Dermis microvascular lymphatic vessel endothelial cell (primary cell): Measurements from ENCODE around the gene FRRS1L. TPM values are rescaled to one million over a fixed set of nuclear protein-coding genes. Genes with fewer than 3 reads are reported as not detected.

ENCODE experiments used
- DNase-seq, 2 donors: peaks; one replicate each; pipeline versions ENCODE4 v3.0.0 to v3.0.0-alpha.2; 2010; ENCODE audit warnings: low read depth in 2 of 2
- total RNA-seq: library from RNA; depleted of rRNA; stranded (reverse); fragments of >200 nt; gene quantifications from 2 replicates; pipeline ENCODE4 v1.2.1, GENCODE V29; 2014

The FRRS1L gene
- total RNA-seq, 1 donor from 2014 or later = under 0.01 TPM

DNA sequence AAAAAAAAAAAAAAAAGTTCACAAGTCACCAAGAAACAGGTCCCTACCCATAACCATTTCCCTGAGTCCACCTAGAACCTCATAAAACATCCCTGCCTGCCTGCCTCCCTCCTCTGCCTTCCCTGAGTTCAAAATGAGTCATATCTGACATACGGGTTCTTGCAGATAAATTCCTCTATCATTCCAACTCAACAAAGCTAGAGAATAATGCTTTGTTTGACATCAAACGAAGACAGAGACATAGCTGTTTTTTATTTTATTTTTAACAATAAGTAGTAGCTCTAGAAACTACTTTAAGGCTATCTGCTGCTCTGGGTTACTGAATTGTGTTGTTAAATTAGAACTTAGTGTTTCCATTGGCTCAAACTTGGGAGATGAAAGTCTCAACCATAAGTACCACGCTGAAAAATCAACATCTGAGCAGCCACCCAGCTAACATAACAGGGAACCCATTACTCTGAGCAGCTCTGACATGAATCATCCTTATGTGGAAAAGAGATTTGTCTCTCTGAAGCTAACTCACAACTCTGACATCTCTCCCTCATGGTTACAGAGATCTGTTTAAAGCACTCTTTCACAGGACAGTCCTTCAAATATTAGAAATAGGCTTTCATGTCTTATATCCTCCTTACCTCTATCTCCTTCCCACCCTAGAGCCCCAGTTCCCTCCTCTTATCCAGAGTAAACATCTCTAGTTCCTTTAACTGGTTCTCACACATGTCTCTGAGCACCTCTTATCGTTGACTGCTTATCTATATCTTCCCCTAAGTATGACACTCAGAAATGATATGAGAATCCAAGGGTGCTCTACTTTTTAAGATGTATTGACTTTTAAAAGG, 59.4 kb downstream of the FRRS1L start:
- peak in 1 of 2 donors; percentile 74 for DNase-seq

DNA sequence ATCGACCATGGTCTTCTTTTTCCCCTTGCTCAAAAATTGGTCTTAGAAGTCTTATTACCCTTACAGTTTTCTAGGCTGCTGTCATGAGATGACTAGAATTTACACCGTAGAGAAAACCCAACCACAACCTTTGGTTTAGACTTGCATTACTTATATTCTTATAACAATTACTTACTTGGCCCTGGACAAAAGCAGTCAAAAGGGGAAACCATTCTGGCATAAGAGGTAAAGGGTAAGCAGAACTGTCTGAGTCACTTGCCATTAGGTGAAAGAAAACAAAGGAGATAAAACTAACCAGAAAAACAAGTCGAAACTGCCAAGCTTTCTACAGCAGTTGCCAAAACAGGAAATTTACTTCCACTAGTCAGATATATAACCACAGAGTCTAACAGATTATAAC, 65.2 kb downstream of the FRRS1L start:
- peak; percentile 71 to 93 for DNase-seq

DNA sequence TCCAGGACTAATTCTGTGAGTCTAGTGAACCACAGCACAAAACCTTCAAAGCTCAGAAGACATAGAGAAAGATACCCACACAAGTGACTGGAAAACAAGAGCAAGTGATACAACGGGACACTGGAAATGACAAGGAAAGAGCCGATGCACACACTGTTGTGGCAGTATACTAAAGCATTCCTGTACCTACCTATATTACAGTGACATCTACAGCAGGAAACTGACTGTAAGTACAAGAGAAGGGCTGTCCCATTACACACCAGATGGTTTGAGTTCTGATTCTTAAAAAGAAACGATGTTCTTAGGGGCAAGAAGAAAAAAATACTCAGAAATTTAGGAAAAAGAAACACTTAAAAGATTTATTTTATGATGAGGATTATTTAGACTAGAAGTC, 65.8 kb downstream of the FRRS1L start:
- peak in 1 of 2 donors; percentile 23 for DNase-seq

DNA sequence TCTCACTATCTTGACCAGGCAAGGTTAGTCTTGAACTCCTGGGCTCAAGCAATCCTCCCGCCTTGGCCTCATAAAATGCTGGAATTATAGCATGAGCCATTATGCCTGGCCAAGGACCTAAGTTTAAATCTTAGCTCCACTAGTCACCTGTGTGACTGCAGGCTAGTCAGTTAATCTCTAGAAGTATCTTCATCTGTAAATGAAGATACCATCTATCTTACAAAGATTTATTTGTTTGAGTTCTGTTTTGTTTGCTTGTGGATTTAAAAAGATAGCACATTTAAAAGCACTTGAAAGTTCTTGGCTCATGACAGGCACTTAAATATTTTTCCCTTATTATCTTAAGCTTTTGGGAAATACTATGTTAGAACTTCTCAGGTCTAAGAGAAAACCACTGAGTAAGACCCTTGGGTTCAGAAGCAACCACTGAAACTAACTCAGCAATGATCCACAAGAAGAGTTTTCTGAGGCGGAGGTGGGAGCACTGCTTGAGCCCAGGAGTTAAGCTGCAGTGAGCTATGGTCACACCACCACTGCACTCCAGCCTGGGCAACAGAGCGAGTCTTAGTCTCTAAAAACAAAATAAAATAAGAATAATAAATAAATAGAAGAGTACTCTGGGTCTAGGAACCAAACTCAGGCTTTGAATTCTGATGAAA, 66.4 kb downstream of the FRRS1L start:
- DNase-seq = no peak

DNA sequence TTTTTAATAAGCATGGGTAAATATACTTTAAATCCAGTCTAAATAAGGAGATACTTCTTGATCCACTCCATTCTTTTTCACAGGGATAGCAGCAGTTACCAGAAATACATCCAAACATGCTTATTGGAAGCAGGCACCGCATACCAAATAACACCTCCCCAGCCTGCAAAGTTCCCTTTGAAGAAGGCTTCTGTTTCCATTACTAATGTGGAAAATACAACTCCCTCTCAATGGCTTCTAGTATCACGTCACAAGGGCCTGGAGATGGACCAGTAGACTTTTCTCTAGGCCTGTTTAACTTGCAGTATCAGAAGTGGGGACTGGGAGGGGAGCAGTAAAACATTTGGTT, 68.1 kb downstream of the FRRS1L start:
- no peak for DNase-seq

DNA sequence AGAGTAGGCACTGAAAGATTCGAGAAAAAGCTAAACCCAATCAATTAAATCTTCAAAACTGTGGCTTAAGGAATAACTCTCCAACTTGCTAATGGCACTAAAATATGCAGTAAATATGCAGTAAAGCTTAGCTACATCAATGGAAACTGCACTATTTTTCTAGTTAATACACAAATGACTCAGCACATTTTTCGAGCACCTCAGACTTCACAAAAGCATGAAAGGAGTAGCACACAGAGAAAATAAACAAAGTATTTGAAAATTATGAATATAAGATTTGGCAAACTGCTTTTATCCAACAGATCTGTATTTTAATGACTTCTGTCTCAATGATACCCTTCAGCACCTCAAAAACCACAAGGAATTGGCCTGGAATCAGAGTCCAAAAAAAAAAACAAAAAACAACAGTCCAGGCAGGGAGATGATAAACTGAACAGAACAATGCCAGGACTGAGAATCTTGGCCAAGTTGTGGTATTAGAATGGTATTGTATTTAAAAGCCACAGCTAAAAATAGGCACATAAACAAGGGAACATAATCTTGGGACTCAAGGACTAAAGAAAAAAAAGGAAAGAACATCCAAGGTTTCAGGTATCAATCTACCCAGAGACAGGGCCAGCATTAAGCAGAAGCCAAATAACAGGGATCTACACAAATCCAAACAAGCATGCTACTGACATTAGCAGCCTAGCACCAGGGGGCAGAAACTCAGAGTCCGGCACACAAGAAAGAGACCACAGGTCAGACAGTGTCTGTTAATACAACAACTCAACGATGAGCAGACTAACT, 68.7 kb downstream of the FRRS1L start:
- DNase-seq = peak; percentile 63 to 94

DNA sequence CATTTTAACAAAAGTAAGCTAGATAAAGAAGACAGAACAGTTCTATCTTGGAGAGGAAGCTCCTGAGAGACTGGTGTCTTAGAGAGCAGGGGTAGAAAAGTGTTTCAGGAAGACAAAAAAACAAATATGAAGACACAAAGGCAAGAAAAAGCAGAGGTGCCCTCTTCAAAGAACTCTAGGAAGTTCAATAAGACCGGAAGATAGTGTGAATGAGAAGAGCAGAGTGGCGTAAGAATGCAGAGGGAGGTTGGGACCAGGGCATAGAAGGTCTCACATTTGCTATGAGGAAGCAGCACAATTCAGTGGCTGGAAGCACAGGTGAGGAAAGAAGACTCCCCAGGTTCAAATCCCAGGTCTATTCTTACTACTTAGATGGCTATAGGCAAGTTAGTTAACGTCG, 69.9 kb downstream of the FRRS1L start:
- no peak for DNase-seq

DNA sequence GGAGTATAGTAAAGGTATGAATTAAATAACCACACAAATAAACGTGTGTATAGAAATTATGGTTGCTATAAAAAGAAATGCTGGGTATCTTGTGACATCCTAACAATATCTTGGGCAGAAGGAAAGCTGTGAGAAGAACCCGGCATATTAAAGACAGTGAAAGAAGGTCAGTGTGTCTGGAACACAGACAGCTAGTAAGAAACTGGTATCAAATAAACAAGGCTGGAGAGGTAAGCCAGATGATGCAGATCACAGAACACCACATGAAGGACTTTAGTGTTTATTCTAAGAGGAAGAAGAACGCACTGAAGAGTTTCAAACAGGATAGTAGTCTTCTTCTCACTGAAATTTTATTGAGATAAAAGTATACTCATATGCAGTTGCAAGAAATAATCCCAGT, 71.7 kb downstream of the FRRS1L start:
- no peak for DNase-seq

DNA sequence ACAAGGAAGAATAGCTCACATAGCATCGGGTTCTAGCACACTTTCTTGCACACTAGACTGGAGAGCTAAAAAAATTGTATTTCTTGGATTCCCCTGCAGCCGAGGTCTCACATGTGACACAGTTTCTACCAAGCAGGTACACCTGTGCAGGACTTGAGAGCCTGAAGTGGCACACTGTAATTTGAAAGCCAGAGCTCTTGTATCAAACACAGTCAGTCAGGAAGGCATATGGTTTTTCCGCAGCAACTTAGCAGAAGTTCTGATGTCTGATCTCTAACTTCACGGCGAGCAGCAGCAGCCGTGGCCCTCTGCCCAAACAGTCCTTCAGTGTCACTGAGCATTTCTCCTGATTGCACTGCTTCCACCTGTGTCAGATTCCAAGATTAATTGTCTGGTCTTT, 72.8 kb downstream of the FRRS1L start:
- DNase-seq = no peak

DNA sequence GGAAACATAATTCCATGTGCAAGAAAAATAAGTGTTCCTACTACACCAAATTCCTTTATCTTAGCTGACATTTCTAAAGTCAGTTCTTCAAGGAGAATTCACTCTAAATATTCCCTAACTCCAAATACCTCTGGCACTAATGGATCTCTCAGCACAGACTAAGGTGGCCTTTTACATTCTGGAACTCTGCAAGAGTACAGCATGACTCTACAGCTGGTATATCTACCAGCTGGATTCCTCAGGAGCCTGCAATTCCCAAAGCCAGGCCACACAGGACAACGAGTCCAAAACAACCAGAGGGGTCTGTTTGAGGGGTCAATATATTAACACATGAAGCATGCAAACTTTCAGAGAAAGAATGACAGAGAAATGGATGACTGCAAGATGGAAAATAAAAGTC, 74.5 kb downstream of the FRRS1L start:
- no peak for DNase-seq

DNA sequence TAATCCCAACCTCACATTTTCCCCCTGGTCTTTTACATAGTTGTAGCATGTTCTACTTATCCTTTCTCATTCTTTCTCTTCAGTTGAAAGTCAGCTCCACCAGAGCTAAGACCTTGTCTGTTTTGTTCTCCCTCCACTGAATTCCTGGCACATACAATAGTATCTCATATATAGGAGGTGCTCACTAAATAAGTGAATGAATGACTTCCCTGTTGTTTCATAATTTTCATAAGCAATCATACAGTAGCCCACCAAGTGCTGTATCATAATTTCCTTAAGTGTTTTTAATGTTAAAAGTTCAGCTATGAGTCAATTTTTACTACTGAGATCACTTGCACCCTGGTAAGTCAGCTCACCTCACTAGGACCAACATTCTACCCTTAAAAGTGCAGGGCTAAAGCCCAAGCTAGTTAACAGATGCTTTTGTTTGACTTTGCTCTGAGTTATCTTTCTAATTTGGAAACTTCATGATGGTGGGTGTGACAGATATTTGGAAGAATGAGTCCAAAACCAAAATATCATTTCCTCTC, 74.9 kb downstream of the FRRS1L start:
- no peak for DNase-seq

DNA sequence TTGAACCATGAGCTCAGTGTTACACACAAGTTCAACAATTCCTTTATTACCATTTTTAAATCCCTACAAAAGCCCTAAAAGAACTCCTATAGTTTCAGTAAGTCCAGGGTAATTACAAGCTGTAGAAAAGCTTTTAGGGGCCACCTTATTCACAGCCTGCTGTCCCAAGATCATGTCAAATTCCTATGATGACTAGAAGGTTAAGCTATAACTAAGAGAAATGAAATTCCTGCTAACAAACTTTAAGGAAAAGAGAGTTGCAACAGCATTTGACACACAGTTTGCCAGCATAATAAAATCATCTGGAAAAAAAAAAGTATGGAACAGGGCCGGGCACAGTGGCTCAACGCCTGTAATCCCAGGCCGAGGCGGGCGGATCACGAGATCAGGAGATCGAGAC, 78.8 kb downstream of the FRRS1L start:
- no peak for DNase-seq

DNA sequence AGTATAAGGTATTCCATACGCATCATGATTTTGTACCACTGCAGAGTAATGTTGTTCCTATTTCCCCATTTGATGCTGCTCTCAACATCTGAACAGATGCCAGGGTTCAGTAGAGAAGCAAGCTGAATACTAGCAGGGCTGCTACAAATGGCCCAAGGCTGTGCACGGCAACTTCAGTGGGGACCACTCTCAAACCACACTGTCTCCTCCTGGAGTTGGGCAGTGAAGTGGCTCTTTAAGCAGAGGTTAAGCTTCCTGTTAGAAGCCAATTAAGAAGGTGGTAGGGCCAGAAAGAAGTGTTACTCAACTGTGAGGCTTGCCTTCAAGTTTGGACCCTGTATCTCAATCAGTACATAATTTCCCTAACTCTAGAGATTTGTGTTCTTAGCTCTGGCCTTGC, 79.3 kb downstream of the FRRS1L start:
- DNase-seq = no peak

DNA sequence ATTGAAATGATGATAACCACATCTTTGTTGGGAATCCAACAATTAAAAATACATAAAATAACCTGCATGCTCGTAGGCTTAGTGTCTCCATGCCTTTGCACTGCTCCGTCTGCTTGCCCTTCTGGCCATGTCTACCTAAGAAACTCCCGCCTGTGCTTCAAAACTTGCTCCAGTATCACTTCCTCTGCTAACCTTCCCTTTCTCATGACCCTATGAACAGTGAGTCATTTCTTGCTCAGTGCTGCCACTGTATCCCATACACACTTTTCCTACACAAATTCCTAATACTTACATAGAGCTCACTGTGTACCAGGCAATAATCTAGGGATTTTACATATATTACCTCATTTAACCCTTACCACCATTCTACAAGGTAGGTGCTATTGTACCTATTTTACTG, 80.8 kb downstream of the FRRS1L start:
- peak in 1 of 2 donors; percentile 68 for DNase-seq

DNA sequence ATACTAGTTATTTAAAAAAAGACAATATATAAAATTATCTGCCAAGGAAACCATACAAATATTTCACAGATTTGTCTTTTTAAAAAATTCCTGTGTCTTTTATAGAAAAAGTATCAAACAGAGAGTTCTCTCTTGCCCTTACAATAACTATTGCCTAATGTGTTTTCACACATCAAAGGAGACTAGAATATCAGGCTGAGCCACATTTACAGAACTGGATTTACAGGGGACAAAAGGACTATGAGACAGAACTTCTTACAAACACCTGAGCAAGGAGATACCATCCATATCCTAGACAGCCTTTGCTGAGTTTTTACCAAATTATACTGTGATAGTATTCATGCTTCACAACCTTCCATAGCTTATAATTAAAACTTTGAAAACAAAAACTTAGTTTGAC, 81.5 kb downstream of the FRRS1L start:
- no peak for DNase-seq

DNA sequence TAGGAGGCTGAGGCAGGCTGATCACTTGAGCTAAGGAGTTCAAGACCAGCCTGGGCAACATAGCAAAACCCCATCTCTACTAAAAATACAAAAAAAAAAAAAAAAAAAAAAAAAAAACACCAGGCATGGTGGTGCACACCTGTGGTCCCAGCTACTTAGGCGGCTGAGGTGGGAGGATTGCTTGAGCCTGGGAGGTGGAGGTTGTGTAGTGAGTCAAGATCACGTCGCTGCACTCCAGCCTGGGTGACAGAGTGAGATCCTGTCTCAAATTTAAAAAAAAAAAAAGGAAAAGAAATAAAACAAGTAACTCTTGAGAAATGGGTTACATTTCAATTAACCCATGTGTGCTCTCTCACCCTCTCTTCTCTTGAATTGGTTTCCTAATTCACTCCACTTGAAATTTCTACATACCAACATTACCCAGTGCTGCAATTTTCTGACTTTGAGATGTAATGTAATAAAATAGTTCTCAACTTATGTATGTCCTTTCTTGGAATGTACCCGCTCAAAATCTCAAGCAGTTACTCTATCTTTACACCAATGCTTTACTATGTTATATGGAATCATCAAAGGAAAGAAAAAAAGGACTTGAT, 83.1 kb downstream of the FRRS1L start:
- DNase-seq = no peak

DNA sequence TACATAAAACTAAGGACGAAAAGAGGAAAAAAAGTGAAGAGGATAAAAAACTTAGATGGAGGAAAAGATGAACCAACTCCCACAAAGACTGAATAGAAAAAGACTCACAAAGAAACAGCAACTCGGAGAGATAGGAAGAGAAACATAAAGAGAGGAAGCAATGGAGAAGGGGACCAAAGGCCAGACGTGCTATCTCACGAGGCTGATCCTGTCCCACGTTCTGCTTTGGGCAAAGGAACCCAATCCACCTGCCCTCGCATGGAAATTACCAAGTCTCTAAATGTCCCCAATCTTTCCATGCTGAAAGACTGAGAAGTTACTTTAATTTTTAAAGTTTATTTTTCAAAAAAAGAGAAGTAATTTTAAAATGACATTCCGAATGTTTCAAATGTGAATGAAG, 83.9 kb downstream of the FRRS1L start:
- DNase-seq = no peak

DNA sequence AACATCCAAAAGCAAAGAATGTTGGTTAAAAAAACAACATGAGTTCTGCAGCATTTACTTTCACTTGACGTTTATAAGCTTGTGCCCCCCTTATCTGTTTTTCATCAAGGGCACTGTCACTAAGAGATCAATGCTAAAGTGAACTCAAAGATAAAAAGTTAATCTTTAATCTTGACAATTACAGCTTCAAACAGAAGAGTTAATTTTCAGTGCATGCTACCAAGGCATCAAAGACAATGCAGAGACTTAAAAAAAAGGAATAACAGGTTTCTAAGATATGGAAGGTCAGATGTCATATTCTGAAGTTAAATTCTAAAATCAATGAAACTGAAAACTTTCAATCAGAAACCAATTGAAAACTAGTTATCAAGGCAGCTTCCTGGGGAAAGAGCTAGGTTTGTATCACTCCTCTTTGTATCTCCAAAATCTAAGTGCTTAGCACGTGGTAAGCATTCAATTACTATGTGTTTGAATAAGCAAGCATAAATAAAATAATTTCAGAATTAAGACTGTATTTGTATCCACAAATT, 84.9 kb downstream of the FRRS1L start:
- DNase-seq = no peak
